Smooth muscle cell (in vitro differentiated cells): ENCODE data around the gene USP13. TPM values are rescaled to one million over a fixed set of nuclear protein-coding genes. Genes with fewer than 3 reads are reported as not detected.

Experiments used
- DNase-seq: peaks from one replicate; lab custom pipeline; 2025; ENCODE audit not compliant: unreplicated experiment; lab: John Stamatoyannopoulos, UW
- H2AFZ ChIP-seq: fragments of 200-600 bp; sonication (generic); 2 replicates; pipeline ENCODE4 v1.6.0; 2016; ENCODE audit warnings: antibody characterized with exemption, low read depth, mild to moderate bottlenecking
- H3F3A ChIP-seq: fragments of 200-600 bp; sonication (generic); 2 replicates; pipeline ENCODE4 v1.6.0; 2017; ENCODE audit warnings: antibody characterized with exemption, low read depth
- H3K27ac ChIP-seq: fragments of 200-600 bp; sonication (generic); 2 replicates; pipeline ENCODE4 v1.5.1; 2016; ENCODE audit warnings: low read depth, mild to moderate bottlenecking
- H3K27me3 ChIP-seq: fragments of 200-600 bp; sonication (generic); 2 replicates; pipeline ENCODE4 v1.6.1; 2016; ENCODE audit warnings: low read depth, mild to moderate bottlenecking
- H3K36me3 ChIP-seq: fragments of 200-600 bp; sonication (generic); 2 replicates; pipeline ENCODE4 v1.5.1; 2016; ENCODE audit warnings: low read depth
- H3K4me1 ChIP-seq: fragments of 200-600 bp; sonication (generic); 2 replicates; pipeline ENCODE4 v1.5.1; 2016; ENCODE audit warnings: low read depth
- H3K4me2 ChIP-seq: fragments of 200-600 bp; sonication (generic); 2 replicates; pipeline ENCODE4 v1.6.0; 2016; ENCODE audit warnings: mild to moderate bottlenecking
- H3K4me3 ChIP-seq: fragments of 200-600 bp; sonication (generic); 2 replicates; pipeline ENCODE4 v1.5.1; 2016; ENCODE audit warnings: mild to moderate bottlenecking
- H3K79me2 ChIP-seq: fragments of 200-600 bp; sonication (generic); 2 replicates; pipeline ENCODE4 v1.6.0; 2016; ENCODE audit warnings: low read depth, mild to moderate bottlenecking
- H3K9ac ChIP-seq: fragments of 200-600 bp; sonication (generic); 2 replicates; pipeline ENCODE4 v1.6.0; 2016; ENCODE audit warnings: low read depth
- H3K9me3 ChIP-seq: fragments of 200-600 bp; sonication (generic); replicated peaks from 2 replicates; pipeline ENCODE4 v1.5.1; 2016; ENCODE audit warnings: low read depth
- H4K20me1 ChIP-seq: fragments of 200-600 bp; sonication (generic); 2 replicates; pipeline ENCODE4 v1.6.0; 2016; ENCODE audit warnings: low read depth
- CTCF ChIP-seq: fragments of 200-600 bp; sonication (generic); IDR thresholded peaks from 2 replicates; pipeline ENCODE4 v1.5.1; 2017; ENCODE audit warnings: borderline replicate concordance, mild to moderate bottlenecking, antibody characterized with exemption; ENCODE audit not compliant: insufficient read depth, poor library complexity, severe bottlenecking
- WGBS: methylation state at CpG from one replicate; pipeline ENCODE4 v1.1.7; 2016; ENCODE audit warnings: low lambda C conversion rate; 5-methylcytosine and 5-hydroxymethylcytosine counted together
- polyA plus RNA-seq: library from polyadenylated mRNA; unstranded; fragments of >200 nt; fragmentation: Nextera tagmentation; extraction: Ambion mirVana; gene quantifications from 2 replicates; pipeline ENCODE4 v1.2.1, GENCODE V29; 2016
- total RNA-seq: library from RNA; depleted of rRNA; stranded (reverse); fragments of >200 nt; gene quantifications from 2 replicates; pipeline ENCODE4 v1.2.3, GENCODE V29; 2014

The USP13 gene
- total and polyA plus RNA-seq, 2 experiments from 2014 or later, result 2.0 to 3.2 TPM

- Histone ChIP-seq H3K27ac (no peak overlapping the region), H3K9ac (no peak overlapping the region), H2AFZ (no peak overlapping the region), H3F3A (no peaks in the 10 kb centered on the region), H3K27me3 (no peaks in the 10 kb centered on the region), H3K9me3 (no peaks in the 10 kb centered on the region), H3K79me2 (peaks cover 14% of the 10 kb centered on the region), H3K36me3 (no peaks in the 10 kb centered on the region), H3K4me1 (no peaks in the 10 kb centered on the region), H3K4me2 (no peak overlapping the region), H3K4me3 (no peak overlapping the region), H4K20me1 (peaks cover 7% of the 10 kb centered on the region)
- WGBS, result 98% methylated on average over 8 of the region's 8 CpGs
- no peak for DNase-seq
- no peak for TF ChIP-seq CTCF
These were observed 17.5 kb downstream of the USP13 start for GRCh38 chr3:179670311-179670710.

GRCh38 chr3:179671309-179671708 lies 18.5 kb downstream of the USP13 start:
- H3K9ac ChIP-seq, result no peak overlapping the region
- no peak overlapping the region for H3K27ac ChIP-seq
- H3K4me2 ChIP-seq, result no peak overlapping the region
- H3K36me3 ChIP-seq, result no peaks in the 10 kb centered on the region
- DNase-seq, result no peak
- H3K4me1 ChIP-seq, result no peaks in the 10 kb centered on the region
- peaks cover 7% of the 10 kb centered on the region for H4K20me1 ChIP-seq
- H3F3A ChIP-seq, result no peaks in the 10 kb centered on the region
- H2AFZ ChIP-seq, result no peak overlapping the region
- WGBS, result 100% methylated on average over 1 of the region's 1 CpG
- no peak overlapping the region for H3K4me3 ChIP-seq
- H3K79me2 ChIP-seq, result peaks cover 14% of the 10 kb centered on the region
- TF ChIP-seq CTCF, result no peak
- H3K9me3 ChIP-seq, result no peaks in the 10 kb centered on the region
- no peaks in the 10 kb centered on the region for H3K27me3 ChIP-seq

GRCh38 chr3:179671747-179672242 lies 19.0 kb downstream of the USP13 start:
- H4K20me1 ChIP-seq, result peaks cover 7% of the 10 kb centered on the region
- DNase-seq, result no peak

More at GRCh38 chr3:179671747-179672242, 19.0 kb downstream of the USP13 start:
- Histone ChIP-seq H3K27me3 (no peaks in the 10 kb centered on the region), H3K9me3 (no peaks in the 10 kb centered on the region), H3K79me2 (peaks cover 14% of the 10 kb centered on the region), H3K4me2 (no peak overlapping the region), H3F3A (no peaks in the 10 kb centered on the region), H3K27ac (no peak overlapping the region), H3K4me3 (no peak overlapping the region), H3K9ac (no peak overlapping the region), H3K4me1 (no peaks in the 10 kb centered on the region), H3K36me3 (no peaks in the 10 kb centered on the region), H2AFZ (no peak overlapping the region)
- 90% methylated on average over 15 of the region's 15 CpGs for WGBS
- no peak for TF ChIP-seq CTCF
